Measurements from ENCODE around the gene OTUB1.

The OTUB1 gene

DNA sequence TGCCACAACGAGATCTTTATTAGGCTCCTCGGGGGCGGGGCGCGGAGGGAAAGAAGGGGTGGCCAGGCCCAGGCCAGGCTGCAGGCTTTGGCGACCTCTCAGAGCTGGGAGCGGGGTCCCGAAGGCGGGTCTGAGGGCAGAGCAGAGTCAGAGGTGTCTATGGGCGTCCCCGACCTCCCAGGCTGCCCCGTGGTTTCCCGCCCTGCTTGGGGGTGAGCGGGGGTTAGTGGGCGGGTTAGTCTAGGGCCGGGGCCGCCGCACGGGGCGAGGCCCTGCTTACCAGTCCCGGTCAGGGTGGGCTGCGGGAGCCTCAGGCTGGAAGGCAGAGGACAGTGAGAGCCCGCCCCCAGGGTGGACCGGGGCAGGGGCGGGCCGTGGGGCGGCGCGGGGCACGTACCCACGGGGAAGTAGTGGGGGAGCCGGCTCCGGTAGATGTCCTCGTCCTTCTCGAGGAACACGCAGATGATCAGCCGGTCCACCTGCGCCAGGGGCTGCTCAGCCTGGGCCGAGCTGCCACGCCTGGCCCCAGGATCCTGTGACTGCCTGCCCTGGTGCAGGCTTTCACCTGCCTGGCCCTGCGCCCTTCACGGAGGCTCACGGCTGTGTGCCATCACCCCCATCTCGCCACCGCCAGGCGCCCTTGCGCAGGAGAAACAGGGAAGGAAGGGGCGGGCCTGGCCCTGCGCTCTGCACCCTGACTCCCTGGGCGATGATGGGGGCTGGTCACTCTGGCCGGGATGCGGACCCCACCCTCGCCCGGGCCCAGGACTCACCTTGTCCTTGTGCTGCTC, 12.5 kb downstream of the OTUB1 start:
- Histone ChIP-seq H3K27ac (ENCODE audit: low read length) (no peak overlapping the region), H3K4me3 (ENCODE audit: low read length) (no peak overlapping the region), H3K36me3 (replicated peaks; ENCODE audit: low read depth, low read length) (peaks cover 27% of the 10 kb centered on the region), H3K4me2 (ENCODE audit: low read length) (no peak overlapping the region), H4K20me1 (ENCODE audit: insufficient read depth, low read length) (peaks cover 32% of the 10 kb centered on the region), H2AFZ (ENCODE audit: low read depth, low read length) (no peak overlapping the region), H3K9me3 (ENCODE audit: insufficient read depth, low read length) (no peaks in the 10 kb centered on the region), H3K4me1 (ENCODE audit: low read length) (peaks cover 8% of the 10 kb centered on the region; the same call in 1 of the 2 replicates), H3K79me2 (ENCODE audit: low read length) (peaks cover 4% of the 10 kb centered on the region; the same call in 1 of the 2 replicates), H3K9ac (ENCODE audit: low read length) (no peak overlapping the region), H3K27me3 (ENCODE audit: low read depth, low read length) (no peaks in the 10 kb centered on the region)
- no peak for TF ChIP-seq EZH2phosphoT487 (IDR thresholded peaks at IDR 0.05; ENCODE audit: low read depth)
- TF ChIP-seq, protein P1, sequence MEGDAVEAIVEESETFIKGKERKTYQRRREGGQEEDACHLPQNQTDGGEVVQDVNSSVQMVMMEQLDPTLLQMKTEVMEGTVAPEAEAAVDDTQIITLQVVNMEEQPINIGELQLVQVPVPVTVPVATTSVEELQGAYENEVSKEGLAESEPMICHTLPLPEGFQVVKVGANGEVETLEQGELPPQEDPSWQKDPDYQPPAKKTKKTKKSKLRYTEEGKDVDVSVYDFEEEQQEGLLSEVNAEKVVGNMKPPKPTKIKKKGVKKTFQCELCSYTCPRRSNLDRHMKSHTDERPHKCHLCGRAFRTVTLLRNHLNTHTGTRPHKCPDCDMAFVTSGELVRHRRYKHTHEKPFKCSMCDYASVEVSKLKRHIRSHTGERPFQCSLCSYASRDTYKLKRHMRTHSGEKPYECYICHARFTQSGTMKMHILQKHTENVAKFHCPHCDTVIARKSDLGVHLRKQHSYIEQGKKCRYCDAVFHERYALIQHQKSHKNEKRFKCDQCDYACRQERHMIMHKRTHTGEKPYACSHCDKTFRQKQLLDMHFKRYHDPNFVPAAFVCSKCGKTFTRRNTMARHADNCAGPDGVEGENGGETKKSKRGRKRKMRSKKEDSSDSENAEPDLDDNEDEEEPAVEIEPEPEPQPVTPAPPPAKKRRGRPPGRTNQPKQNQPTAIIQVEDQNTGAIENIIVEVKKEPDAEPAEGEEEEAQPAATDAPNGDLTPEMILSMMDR (IDR thresholded peaks at IDR 0.05; ENCODE audit: low read depth, low read length), result no peak

DNA sequence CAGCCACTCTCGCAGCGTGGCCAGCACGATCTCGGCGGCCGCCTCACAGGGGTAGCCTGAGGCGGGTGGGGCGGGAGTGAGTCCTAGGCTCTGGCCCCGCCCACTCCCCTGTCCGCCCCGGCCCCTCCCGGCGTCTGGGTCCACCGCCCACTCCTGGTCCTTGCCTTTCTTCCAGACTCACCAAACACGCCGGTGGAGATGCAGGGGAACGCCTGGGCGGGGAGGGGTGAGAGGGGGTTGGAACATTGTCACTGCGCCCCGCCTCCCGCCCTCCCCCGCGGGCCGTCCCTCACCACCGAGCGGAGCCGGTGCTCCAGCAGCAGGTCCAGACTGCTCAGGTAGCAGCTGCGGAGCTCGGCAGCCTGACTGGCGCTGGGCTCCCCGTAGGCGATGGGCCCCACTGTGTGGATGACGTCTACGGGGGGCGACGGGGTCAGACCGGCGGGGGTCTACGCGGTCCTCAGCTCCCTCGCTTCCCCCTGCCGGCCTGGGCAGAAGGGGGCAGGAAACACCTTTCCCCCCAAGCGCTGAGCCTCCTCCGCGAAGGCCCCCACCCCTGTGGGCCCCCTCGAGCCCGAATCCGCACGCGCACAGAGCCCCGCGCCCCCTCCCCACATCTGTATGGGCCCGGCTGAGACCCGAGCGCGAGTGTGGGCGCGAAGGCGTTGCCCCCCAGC, 13.2 kb downstream of the OTUB1 start:
- Histone ChIP-seq H3K4me1 (ENCODE audit: low read length) (peaks cover 8% of the 10 kb centered on the region; the same call in 1 of the 2 replicates), H3K9me3 (ENCODE audit: insufficient read depth, low read length) (no peaks in the 10 kb centered on the region), H3K36me3 (replicated peaks; ENCODE audit: low read depth, low read length) (peaks cover 25% of the 10 kb centered on the region), H3K79me2 (ENCODE audit: low read length) (no peaks in the 10 kb centered on the region), H2AFZ (ENCODE audit: low read depth, low read length) (no peak overlapping the region), H3K27ac (ENCODE audit: low read length) (no peak overlapping the region), H3K4me3 (ENCODE audit: low read length) (no peak overlapping the region), H4K20me1 (ENCODE audit: insufficient read depth, low read length) (peaks cover 30% of the 10 kb centered on the region), H3K4me2 (ENCODE audit: low read length) (peak overlapping the region; percentile 62; the same call in 1 of the 2 replicates), H3K27me3 (ENCODE audit: low read depth, low read length) (no peaks in the 10 kb centered on the region), H3K9ac (ENCODE audit: low read length) (no peak overlapping the region)
- TF ChIP-seq, protein P1 (IDR thresholded peaks at IDR 0.05; ENCODE audit: low read depth, low read length), result no peak
- no peak for TF ChIP-seq EZH2phosphoT487 (IDR thresholded peaks at IDR 0.05; ENCODE audit: low read depth)

DNA sequence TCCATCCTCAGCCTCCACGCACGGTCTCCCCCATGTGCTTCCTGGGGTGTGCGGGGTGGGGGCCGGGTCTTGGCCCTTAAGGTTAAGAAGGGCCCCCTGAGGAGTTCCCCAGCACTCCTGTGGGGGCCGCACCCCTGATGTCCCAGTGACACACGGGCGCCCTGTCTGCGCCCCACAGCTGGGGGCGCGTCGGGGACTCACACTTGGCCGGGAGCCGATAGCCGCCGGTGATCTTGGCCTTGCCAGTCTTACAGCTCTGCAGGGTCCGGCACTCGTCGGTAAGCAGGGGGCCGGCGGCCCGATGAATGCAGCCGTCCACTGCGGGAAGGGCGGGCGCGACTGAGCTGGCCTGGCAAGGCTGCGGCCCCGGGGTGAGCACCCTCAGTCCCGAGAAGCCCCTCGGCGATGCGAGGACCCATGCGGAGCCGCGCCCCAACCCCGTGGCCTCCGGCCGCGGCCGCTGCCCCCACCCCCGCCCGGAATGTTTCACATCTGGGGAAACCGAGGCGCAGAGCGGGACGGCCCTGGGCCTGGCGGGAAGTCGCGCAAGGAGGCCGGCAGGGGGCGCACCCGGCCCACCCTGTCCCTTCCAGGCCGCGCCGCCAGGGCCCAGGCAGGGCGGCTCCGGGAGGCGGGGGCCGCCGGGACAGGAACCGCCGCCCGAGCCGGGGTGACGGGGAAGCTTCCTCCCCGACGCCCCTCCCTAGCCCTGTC, 13.9 kb downstream of the OTUB1 start:
- Histone ChIP-seq H3K27me3 (ENCODE audit: low read depth, low read length) (no peaks in the 10 kb centered on the region), H3K79me2 (ENCODE audit: low read length) (no peaks in the 10 kb centered on the region), H3K9ac (ENCODE audit: low read length) (peak overlapping the region; percentile 34; the same call in 1 of the 2 replicates), H3K36me3 (replicated peaks; ENCODE audit: low read depth, low read length) (peaks cover 23% of the 10 kb centered on the region), H3K4me1 (ENCODE audit: low read length) (peaks cover 8% of the 10 kb centered on the region; the same call in 1 of the 2 replicates), H2AFZ (ENCODE audit: low read depth, low read length) (no peak overlapping the region), H3K27ac (ENCODE audit: low read length) (no peak overlapping the region), H3K4me3 (ENCODE audit: low read length) (peak overlapping the region; percentile 71), H3K9me3 (ENCODE audit: insufficient read depth, low read length) (no peaks in the 10 kb centered on the region), H4K20me1 (ENCODE audit: insufficient read depth, low read length) (peaks cover 28% of the 10 kb centered on the region), H3K4me2 (ENCODE audit: low read length) (peak overlapping the region; percentile 62)
- TF ChIP-seq, protein P1 (IDR thresholded peaks at IDR 0.05; ENCODE audit: low read depth, low read length), result peak; percentile 71
- no peak for TF ChIP-seq EZH2phosphoT487 (IDR thresholded peaks at IDR 0.05; ENCODE audit: low read depth)

Data from OCI-LY3 (cell line).